WI38 (cell line): ENCODE measurements around the gene TMEM184B.

Experiments
- H3K4me3 ChIP-seq: 2 replicates; pipeline ENCODE4 v1.5.1; 2011; ENCODE audit warnings: low read depth, mild to moderate bottlenecking, control low read depth, low read length
- TF ChIP-seq, protein P1 (sequence below): IDR thresholded peaks from 2 replicates; pipeline ENCODE4 v1.5.1; 2012; ENCODE audit warnings: low read depth, mild to moderate bottlenecking, control low read depth, low read length

The TMEM184B gene

DNA sequence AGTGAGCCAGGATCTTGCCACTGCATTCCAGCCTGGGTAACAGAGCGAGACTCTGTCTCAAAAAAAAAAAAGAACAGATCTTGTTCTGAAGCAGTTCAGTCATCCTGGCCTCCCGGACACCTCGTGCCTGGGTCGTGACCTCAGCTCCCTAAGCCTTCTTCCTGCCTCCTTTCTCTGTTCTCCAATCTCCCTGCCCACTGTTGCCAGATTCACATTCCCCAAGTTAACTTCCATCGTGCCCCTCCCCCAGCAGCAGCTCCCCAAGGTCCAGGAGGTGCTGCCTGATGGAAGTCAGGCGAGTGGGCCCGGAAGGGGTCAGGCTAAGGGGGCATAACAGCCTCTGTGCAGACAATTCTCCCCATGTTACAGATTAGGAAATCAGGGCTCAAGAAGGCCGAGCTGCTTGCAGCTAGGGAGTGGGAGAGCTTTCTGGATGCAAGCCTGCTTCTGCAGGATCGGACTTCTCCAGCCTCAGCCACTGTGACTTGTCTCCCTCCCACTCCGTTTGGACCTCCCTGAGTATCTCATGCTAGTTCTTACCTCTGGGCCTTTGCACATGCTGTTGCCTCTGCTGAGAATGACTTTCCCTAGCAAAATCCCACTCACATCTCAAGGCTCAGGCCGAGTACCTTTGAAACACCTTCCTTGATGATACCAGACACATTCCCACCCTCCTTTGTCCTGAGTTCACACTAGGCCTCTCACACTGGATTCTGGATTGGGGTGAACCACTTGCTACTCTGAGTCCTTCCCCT is 14.3 kb upstream of the TMEM184B start:
- H3K4me3 ChIP-seq, result no peak overlapping the region
- TF ChIP-seq, protein P1, sequence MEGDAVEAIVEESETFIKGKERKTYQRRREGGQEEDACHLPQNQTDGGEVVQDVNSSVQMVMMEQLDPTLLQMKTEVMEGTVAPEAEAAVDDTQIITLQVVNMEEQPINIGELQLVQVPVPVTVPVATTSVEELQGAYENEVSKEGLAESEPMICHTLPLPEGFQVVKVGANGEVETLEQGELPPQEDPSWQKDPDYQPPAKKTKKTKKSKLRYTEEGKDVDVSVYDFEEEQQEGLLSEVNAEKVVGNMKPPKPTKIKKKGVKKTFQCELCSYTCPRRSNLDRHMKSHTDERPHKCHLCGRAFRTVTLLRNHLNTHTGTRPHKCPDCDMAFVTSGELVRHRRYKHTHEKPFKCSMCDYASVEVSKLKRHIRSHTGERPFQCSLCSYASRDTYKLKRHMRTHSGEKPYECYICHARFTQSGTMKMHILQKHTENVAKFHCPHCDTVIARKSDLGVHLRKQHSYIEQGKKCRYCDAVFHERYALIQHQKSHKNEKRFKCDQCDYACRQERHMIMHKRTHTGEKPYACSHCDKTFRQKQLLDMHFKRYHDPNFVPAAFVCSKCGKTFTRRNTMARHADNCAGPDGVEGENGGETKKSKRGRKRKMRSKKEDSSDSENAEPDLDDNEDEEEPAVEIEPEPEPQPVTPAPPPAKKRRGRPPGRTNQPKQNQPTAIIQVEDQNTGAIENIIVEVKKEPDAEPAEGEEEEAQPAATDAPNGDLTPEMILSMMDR, result no peak

DNA sequence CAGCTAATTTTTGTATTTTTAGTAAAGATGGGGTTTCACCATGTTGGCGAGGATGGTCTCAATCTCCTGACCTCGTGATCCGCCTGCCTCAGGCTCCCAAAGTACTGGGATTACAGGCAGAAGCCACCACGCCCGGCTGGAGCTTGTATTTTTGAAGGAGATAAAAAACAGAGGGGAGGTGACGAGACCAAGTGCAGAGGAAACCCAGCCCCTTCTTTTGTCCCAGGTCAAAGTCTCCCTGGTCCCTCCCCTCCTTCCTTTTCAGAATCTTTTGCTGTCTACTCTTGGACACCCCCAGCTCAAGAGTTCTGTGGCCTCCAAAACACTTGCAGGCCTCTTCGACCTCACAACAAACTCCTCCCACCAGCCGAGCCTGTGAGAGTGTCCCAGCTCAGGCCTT is 12.2 kb upstream of the TMEM184B start:
- no peak overlapping the region for H3K4me3 ChIP-seq

DNA sequence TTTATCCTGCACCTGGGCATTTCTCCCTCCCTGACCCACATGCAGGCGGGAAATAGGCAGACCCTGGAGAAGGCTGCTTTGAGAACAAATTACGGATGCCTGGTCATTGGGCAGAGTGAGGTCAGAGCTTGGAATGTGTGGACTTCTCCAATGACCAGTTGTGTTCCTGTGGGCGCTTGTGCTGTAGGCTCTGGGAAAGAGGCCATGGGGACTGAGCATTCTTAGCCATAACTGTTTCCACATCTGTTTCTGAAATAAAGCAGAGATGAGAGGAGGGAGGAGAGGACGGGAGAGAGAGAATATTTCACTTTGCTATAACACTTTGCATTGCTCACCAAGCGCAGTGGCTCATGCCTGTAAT is 11.2 kb upstream of the TMEM184B start:
- H3K4me3 ChIP-seq, result no peak overlapping the region

More for the DNA sequence above, 12.2 kb upstream of the TMEM184B start:
- TF ChIP-seq, protein P1, result no peak

DNA sequence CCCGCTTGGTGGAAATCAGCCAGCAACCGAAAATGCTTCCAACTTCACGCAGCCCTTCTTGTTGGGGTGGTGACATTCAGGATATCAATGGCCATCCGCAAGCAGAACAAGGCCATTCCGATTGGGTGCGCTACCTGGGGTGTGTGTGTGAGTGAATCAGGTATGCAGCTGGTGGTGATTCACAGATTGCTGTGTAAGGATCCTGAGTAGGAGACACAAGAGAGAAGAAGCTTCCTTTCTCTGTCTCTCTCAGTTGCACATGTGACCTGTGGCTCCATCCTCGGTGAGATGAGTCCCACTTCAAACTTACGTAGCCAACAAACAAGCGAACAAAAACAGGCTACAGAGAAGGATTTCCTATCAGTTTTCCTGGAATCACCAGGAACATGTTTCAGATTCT is 9.6 kb upstream of the TMEM184B start:
- H3K4me3 ChIP-seq, result no peak overlapping the region
- TF ChIP-seq, protein P1, result no peak

More for the DNA sequence above, 11.2 kb upstream of the TMEM184B start:
- TF ChIP-seq, protein P1, result no peak

DNA sequence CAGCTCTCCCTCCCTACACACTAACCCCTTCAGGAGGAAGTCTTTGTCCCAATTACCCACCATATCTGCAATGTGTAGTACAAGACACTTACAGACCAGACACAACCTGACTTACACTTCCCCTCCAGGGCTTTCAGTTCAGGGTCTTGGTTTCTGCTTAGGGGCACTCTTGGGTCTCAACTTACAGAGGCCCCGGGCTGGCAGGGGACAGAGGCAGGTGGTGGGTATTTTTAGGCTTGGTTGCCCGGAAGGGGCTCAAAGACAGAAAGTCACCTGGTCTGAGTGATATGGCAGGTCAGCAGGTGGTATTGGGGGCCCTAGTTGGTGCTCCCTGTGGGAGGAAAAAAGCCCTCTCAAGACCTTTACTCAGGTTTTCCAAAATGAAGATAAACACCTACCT is 3.4 kb upstream of the TMEM184B start:
- TF ChIP-seq, protein P1, result no peak
- H3K4me3 ChIP-seq, result no peak overlapping the region

DNA sequence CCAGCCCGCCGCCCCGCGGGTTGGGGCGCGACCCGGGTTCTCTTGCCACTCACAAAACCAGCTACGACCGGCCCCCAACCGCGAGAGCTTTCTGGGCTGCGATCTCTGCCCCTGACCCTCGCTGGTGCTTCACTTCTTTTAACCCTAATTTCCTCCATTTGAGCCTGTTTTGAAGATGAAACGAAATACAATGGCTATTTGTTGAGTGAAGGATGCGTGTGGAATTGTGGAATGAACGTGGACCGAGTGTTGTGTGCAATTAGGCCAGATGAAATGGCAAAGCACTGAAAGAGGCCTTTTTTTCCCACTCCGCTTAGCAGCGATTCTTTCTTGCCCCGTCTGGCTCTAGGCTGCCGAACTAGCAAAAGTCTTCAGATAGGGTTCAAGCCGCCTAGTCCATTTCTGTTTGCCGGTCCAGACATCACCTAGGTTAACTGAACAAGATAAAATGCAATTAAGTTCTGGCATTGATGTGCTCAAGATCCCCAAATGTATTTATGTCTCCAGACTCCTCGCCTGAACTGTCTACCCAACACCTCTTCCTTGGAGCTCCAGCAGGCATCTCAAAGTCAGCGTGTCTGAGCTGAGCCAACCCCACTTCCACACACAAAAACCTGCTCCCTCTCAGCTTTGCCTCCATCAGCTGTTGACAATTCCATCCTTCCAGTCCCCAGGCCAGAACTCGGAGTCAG is 471 bp upstream of the TMEM184B start:
- TF ChIP-seq, protein P1, result no peak

DNA sequence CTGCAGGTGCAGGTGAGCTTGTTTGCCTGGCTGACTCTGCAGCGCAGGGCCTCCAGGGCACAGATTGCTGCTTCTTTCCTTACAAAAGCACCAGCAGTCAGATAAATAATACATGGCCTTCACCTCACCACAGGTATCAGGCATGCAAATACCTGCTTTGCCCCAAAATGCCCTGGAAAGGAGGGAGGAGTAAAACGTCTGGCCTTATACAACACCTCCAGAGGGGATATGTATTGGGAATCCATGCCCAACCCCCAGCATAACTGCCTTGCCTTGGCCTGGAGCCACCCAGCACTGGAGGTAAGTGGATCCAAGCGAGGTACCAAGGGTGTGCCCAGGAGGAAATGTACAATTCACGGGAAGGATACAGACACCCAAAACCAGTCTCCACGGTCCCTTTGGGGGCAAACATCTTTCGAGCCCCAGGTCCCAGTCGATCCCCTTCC is 860 bp downstream of the TMEM184B start:
- H3K4me3 ChIP-seq, result peak overlapping the region; percentile 91
- TF ChIP-seq, protein P1, result no peak

More for the DNA sequence above, 471 bp upstream of the TMEM184B start:
- peak overlapping the region; percentile 91 for H3K4me3 ChIP-seq
